NOMO-1 (cell line): ENCODE data around the gene RPL19.
A peak's percentile ranks its signal among the peaks of the same experiment; 100 is the strongest.

Experiments
- DNase-seq, 2 experiments: peaks; one replicate each; lab custom pipeline; 2025; ENCODE audit not compliant: unreplicated experiment in 2 of 2; lab: John Stamatoyannopoulos, UW

Gene RPL19

GRCh38 chr17:39222866-39223834 lies 23.1 kb downstream of the RPL19 start:
- DNase-seq: no peak

GRCh38 chr17:39223907-39224777 lies 24.1 kb downstream of the RPL19 start:
- DNase-seq: peak in 1 of 2 experiments; percentile 12

GRCh38 chr17:39224778-39225307 lies 24.8 kb downstream of the RPL19 start:
- no peak for DNase-seq

GRCh38 chr17:39225308-39225958 lies 25.4 kb downstream of the RPL19 start, which contains the start of gene STAC2:
Gene STAC2, minus strand, starts transcription at chr17:39225945. Its CDS starts 443 bp downstream, at chr17:39225502.
- DNase-seq: no peak

GRCh38 chr17:39225959-39226683 lies 26.0 kb downstream of the RPL19 start:
- peak; percentile 13 to 38 for DNase-seq

GRCh38 chr17:39227364-39227919 lies 27.4 kb downstream of the RPL19 start:
- no peak for DNase-seq

GRCh38 chr17:39229274-39229913 lies 29.3 kb downstream of the RPL19 start:
- DNase-seq: peak; percentile 42 to 63

GRCh38 chr17:39230361-39230760 lies 30.3 kb downstream of the RPL19 start:
- DNase-seq: no peak

GRCh38 chr17:39231091-39231561 lies 31.0 kb downstream of the RPL19 start:
- DNase-seq: no peak

- DNase-seq: peak in 1 of 2 experiments; percentile 38
These were observed 31.8 kb downstream of the RPL19 start for GRCh38 chr17:39231591-39232551.

GRCh38 chr17:39235555-39236449 lies 35.7 kb downstream of the RPL19 start:
- peak; percentile 80 to 82 for DNase-seq

- no peak for DNase-seq
These were observed 36.4 kb downstream of the RPL19 start for GRCh38 chr17:39236450-39236927.

- no peak for DNase-seq
These were observed 36.9 kb downstream of the RPL19 start for GRCh38 chr17:39236981-39237441.

- no peak for DNase-seq
These were observed 37.5 kb downstream of the RPL19 start for GRCh38 chr17:39237586-39237985.

GRCh38 chr17:39238311-39238972 lies 38.4 kb downstream of the RPL19 start:
- no peak for DNase-seq
